HepG2 (cell line): ENCODE data around the gene NR2F1. TPM values are rescaled to one million over a fixed set of nuclear protein-coding genes. Genes with fewer than 3 reads are reported as not detected.

Experiments
- ATAC-seq: fragments of 200-7000 bp; cut with Tn5 transposase; 3 replicates; pipeline ENCODE4 v1.9.1; 2020; ENCODE audit warnings: mild to moderate bottlenecking, moderate library complexity
- BruUV-seq: library from RNA; stranded (reverse); fragments of 400-500 nt; replicated peaks from 2 replicates; lab custom pipeline; 2021; lab: Mats Ljungman, UMichigan
- CTCF ChIA-PET: fragments of 300-600 bp; formaldehyde crosslinking; extraction: SDS; loops from one replicate; lab custom pipeline; 2021; ENCODE audit warnings: low total read pairs, inconsistent platforms, low intra/inter-chr PET ratio; lab: Yijun Ruan, JAX
- POLR2A ChIA-PET: fragments of 350-600 bp; sonication (Branson Sonifier 250); formaldehyde crosslinking; loops from one replicate; lab custom pipeline; 2020; ENCODE audit warnings: antibody characterized with exemption, inconsistent platforms; lab: Yijun Ruan, JAX
- DNase-seq: peaks from one replicate; pipeline ENCODE4 v3.0.0-alpha.2; 2015; ENCODE audit warnings: low spot score
- FAIRE-seq: peaks from 3 replicates; lab custom pipeline; 2011; peaks lifted over from hg19 to GRCh38; lab: Jason Lieb, UNC
- H2AFZ ChIP-seq: one replicate; pipeline ENCODE4 v1.6.1; 2011; ENCODE audit warnings: low read length, inconsistent platforms
- H3K27ac ChIP-seq: fragments of 300-600 bp; 3 replicates; pipeline ENCODE4 v1.8.0; 2011; ENCODE audit warnings: mixed run types, mild to moderate bottlenecking, mixed read lengths, low read length, inconsistent platforms; ENCODE audit not compliant: insufficient read depth; ENCODE audit errors: extremely low read length
- H3K27me3 ChIP-seq, 2 experiments: fragments of 200-600 bp in 1 of 2; 2 replicates in 1 of 2; 3 replicates in 1 of 2; pipeline versions ENCODE4 v1.6.0 to v1.8.0; 2011; ENCODE audit warnings: low read length in 2 of 2, mild to moderate bottlenecking in 2 of 2, moderate library complexity in 2 of 2, inconsistent platforms in 1 of 2; ENCODE audit not compliant: insufficient read depth in 2 of 2, control insufficient read depth in 1 of 2
- H3K36me3 ChIP-seq, 2 experiments: fragments of 200-600 bp in 1 of 2; replicated peaks in 1 of 2; 2 replicates in 1 of 2; 3 replicates in 1 of 2; pipeline versions ENCODE4 v1.5.1 to v1.8.0; 2011; ENCODE audit warnings: low read length in 2 of 2, inconsistent platforms in 1 of 2; ENCODE audit not compliant: insufficient read depth in 2 of 2, control insufficient read depth in 1 of 2
- H3K4me1 ChIP-seq: 2 replicates; pipeline ENCODE4 v1.5.1; 2012; ENCODE audit warnings: low read length, inconsistent platforms; ENCODE audit not compliant: insufficient read depth
- H3K4me2 ChIP-seq: 2 replicates; pipeline ENCODE4 v1.6.0; 2011; ENCODE audit warnings: low read depth, low read length, inconsistent platforms
- H3K4me3 ChIP-seq, 3 experiments: fragments of 200-600 bp in 1 of 3; sonication (generic), shearing (Covaris generic) in 1 of 3; replicated peaks in 1 of 3; 2 replicates each; pipeline ENCODE4 v1.5.1; 2011 to 2016; ENCODE audit warnings: low read length in 3 of 3, inconsistent platforms in 2 of 3, low read depth in 2 of 3, mild to moderate bottlenecking in 2 of 3, control low read depth in 1 of 3, mixed read lengths in 1 of 3; ENCODE audit not compliant: insufficient read depth in 1 of 3
- H3K79me2 ChIP-seq: one replicate; pipeline ENCODE4 v1.6.1; 2011; ENCODE audit warnings: low read length, inconsistent platforms; ENCODE audit not compliant: insufficient read depth
- H3K9ac ChIP-seq: 2 replicates; pipeline ENCODE4 v1.6.0; 2011; ENCODE audit warnings: mild to moderate bottlenecking, low read depth, low read length, inconsistent platforms; ENCODE audit not compliant: insufficient read depth
- H3K9me3 ChIP-seq: 2 replicates; pipeline ENCODE4 v1.5.1; 2012; ENCODE audit warnings: mild to moderate bottlenecking, low read length
- H4K20me1 ChIP-seq: 2 replicates; pipeline ENCODE4 v1.6.0; 2011; ENCODE audit warnings: inconsistent platforms, mild to moderate bottlenecking, low read length, moderate library complexity; ENCODE audit not compliant: insufficient read depth
- ARNTL ChIP-seq: sonication (generic); formaldehyde crosslinking; IDR thresholded peaks from 2 replicates; pipeline ENCODE4 v1.4.0; 2020; ENCODE audit warnings: mild to moderate bottlenecking, missing genetic modification reagents
- ELF3 ChIP-seq: IDR thresholded peaks from 2 replicates; pipeline ENCODE4 v1.6.1; 2016; ENCODE audit warnings: missing genetic modification reagents, missing compliant biosample characterization
- RBFOX2 ChIP-seq: fragments of 200-400 bp; formaldehyde crosslinking; IDR thresholded peaks from 2 replicates; pipeline ENCODE4 v1.6.1; 2017; ENCODE audit warnings: low read depth, mild to moderate bottlenecking, low read length
- RNF2 ChIP-seq: fragments of 450-650 bp; conservative IDR thresholded peaks from 2 replicates; pipeline ENCODE4 v1.6.1; 2016; ENCODE audit warnings: low read depth
- ZNF343 ChIP-seq: sonication (generic); formaldehyde crosslinking; IDR thresholded peaks from 2 replicates; pipeline ENCODE4 v1.4.0; 2020; ENCODE audit warnings: mild to moderate bottlenecking, missing genetic modification reagents
- ZNF597 ChIP-seq: sonication (generic); formaldehyde crosslinking; IDR thresholded peaks from 2 replicates; pipeline ENCODE4 v1.5.0; 2020; ENCODE audit warnings: missing genetic modification reagents
- ZNF616 ChIP-seq: sonication (generic); formaldehyde crosslinking; IDR thresholded peaks from 2 replicates; pipeline ENCODE4 v1.5.0; 2020; ENCODE audit warnings: low read depth, mild to moderate bottlenecking, missing genetic modification reagents
- WGBS: methylation state at CpG from one replicate; pipeline ENCODE4 v1.1.6; 2017; ENCODE audit warnings: low lambda C conversion rate; 5-methylcytosine and 5-hydroxymethylcytosine counted together
- in situ Hi-C: cut with HindIII; loops from 2 replicates; pipeline ENCODE4 v1.10.0; 2017; ENCODE audit warnings: low pct_unique_long_range_greater_than_20kb; ENCODE audit not compliant: extremely low pct_ligation_motif_present
- intact Hi-C: fragments of 100-400 bp; cut with micrococcal nuclease; formaldehyde crosslinking; loops from one replicate; pipeline ENCODE4 v1.10.0; 2022; ENCODE audit not compliant: unreplicated experiment
- polyA plus RNA-seq, 8 experiments: library from polyadenylated mRNA; depleted of rRNA in 3 of 8; stranded (reverse) in 7 of 8; unstranded in 1 of 8; fragments of >200 nt; fragmentation: Illumina TruSeq in 4 of 8; extraction: Trizol in 4 of 8; gene quantifications; 2 replicates each; pipeline versions ENCODE4 v1.2.1 to v1.2.3, GENCODE V29; 2011 to 2016; ENCODE audit warnings: low read depth in 4 of 8, missing spikeins in 1 of 8, mixed read lengths in 1 of 8; ENCODE audit not compliant: insufficient read depth in 1 of 8
- total RNA-seq, 5 experiments: library from RNA; depleted of rRNA; stranded (reverse); fragments of >200 nt; fragmentation: Illumina TruSeq; extraction: Trizol; gene quantifications; 2 replicates each; pipeline ENCODE4 v1.2.3, GENCODE V29; 2016; ENCODE audit warnings: low read depth in 1 of 5

Gene NR2F1
- total and polyA plus RNA-seq, 2 of the 13 experiments (the other 11 are each of a cell fraction or from before 2014, with no cell fraction given), result 17.1 to 59.7 TPM

DNA sequence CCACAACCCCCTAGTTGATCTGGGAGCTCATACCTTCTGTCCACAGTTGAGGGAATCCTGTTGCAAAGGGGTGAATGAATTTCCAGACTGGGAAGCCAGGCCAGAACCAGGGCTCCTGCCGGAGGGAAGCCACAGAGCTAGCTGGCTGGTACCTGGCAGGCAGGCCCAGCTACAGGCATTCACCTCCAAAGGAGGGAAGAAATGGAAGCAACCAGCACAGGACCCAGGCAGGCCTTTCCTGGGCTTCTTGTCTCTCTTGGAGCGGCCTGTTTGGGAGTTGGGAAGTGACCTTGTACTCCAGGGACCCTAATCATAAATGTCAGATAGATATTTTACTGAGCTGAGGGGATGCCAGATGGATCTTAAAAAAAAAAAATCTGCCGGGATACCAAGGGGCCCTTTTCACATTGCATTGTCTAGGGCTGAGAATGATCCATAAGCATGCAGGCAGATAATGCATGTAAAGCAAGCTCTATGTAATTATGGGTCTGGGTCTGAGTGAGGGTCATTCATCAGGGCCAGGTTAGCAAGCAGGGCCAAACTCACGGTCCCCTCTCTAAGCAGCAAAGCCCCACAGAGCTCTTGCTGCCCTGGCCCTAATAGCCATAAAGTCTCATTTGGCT, 8.4 kb downstream of the NR2F1 start:
- Histone ChIP-seq H3K9me3 (no peaks in the 10 kb centered on the region), H3K27me3 (no peaks in the 10 kb centered on the region), H3K79me2 (peaks cover 45% of the 10 kb centered on the region), H3K4me2 (no peak overlapping the region; the same call in 1 of the 2 replicates), H3K4me1 (peaks cover 52% of the 10 kb centered on the region), H2AFZ (no peak overlapping the region), H4K20me1 (peaks cover 53% of the 10 kb centered on the region), H3K27ac (no peak overlapping the region), H3K9ac (no peak overlapping the region), H3K36me3 (peaks cover 11 to 53% of the 10 kb centered on the region in 2 experiments), H3K4me3 (no peak overlapping the region)
- in situ Hi-C loops (no loop called here), intact Hi-C loops (no loop called here)
- no TSS peak for BruUV-seq
- POLR2A ChIA-PET, result interaction anchor here (1.4 kb wide), 1 partner anchor 9 kb away, joined by 9 read pairs; the partner anchor contains the start of gene NR2F1
- WGBS, result 91% methylated on average over 4 of the region's 4 CpGs
- no peak for FAIRE-seq
- TF ChIP-seq ARNTL (CRISPR knock-in tag) (no peak), ELF3 (CRISPR knock-in tag) (no peak), ZNF343 (CRISPR knock-in tag) (no peak), RBFOX2 (0 out of 2 replicates have a peak, but pooled peaks have one; percentile 41)
- no peak for ATAC-seq
- CTCF ChIA-PET, result no interaction called here
- no peak for DNase-seq

GRCh38 chr5:93592883-93593282, 9.9 kb downstream of the NR2F1 start:
- peaks cover 9 to 46% of the 10 kb centered on the region in 2 experiments for H3K36me3 ChIP-seq
- BruUV-seq, result no TSS peak

More at GRCh38 chr5:93592883-93593282, 9.9 kb downstream of the NR2F1 start:
- no peak for FAIRE-seq
- ATAC-seq, result no peak
- Histone ChIP-seq H3K27me3 (no peaks in the 10 kb centered on the region), H3K9ac (no peak overlapping the region), H3K4me3 (no peak overlapping the region), H4K20me1 (peaks cover 46% of the 10 kb centered on the region), H3K79me2 (peaks cover 31% of the 10 kb centered on the region), H2AFZ (no peak overlapping the region), H3K4me1 (peaks cover 44% of the 10 kb centered on the region), H3K4me2 (no peak overlapping the region), H3K9me3 (no peaks in the 10 kb centered on the region), H3K27ac (no peak overlapping the region)
- in situ Hi-C loops, result no loop called here
- TF ChIP-seq ZNF597 (CRISPR knock-in tag), result no peak
- no peak for TF ChIP-seq ZNF616 (CRISPR knock-in tag)
- TF ChIP-seq RNF2, result no peak
- intact Hi-C loops, result no loop called here
- no peak for DNase-seq
- POLR2A ChIA-PET, result no interaction called here
- 96% methylated on average over 5 of the region's 5 CpGs for WGBS
- CTCF ChIA-PET, result no interaction called here
